ENCODE results near the gene PCMT1.
"Not testable (repeated sequence)": the region's sequence is repeated elsewhere in the genome, so short reads cannot be mapped to it uniquely, and the experiment has no call there.

PCMT1 gene
- 54.0 to 59.8 reads per million in 2 donors for total RNA-seq

DNA sequence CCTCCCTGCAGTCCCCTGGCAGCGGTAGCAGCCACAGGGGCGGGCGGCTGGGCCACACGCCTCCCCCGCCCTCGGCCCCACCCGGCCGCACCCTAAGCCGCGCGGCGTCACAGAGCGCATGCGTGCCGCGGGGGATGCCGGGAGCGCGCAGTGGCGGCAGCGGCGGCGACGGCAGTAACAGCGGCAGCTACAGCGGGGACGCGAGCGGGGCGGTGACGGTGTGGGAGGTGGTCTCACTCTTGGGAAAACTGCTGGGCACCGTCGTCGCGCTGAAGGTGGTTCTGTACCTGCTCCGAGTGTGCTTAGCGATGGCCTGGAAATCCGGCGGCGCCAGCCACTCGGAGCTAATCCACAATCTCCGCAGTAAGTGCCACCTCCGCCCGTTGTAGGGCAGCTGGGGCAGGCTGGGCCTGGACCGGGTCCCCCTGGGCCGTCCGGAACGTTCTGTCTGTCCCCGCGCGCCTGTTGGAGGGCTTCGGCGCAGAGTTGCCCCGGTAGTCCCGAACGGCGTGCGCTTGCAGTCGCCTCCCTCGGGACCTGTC is at the start of gene PCMT1:
Gene PCMT1, plus strand, starts transcription at position 148 of the 542 bp plus-strand sequence. Its CDS starts 161 bp downstream, at position 309.
- DNase-seq, result peak; percentile 88

DNA sequence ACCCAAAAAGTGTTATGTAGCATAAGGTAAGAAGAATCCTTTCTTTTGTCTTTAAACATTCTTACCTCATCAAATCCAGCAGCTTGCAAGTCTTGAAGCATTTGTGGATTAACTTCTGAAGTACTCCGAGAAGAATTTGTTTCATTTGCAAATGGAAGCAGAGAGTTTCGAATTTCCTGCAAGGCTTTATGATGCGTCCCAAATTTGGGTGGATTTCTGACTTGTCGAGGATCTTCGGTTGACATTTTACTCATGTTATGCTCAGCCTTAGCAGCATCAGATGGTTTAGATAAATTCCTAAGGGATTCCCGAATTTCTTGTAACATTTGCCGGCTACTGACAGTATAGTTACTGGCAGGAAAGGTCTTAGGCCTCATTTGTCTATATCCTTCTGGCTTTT is 47.8 kb upstream of the PCMT1 start:
- no peak for DNase-seq

DNA sequence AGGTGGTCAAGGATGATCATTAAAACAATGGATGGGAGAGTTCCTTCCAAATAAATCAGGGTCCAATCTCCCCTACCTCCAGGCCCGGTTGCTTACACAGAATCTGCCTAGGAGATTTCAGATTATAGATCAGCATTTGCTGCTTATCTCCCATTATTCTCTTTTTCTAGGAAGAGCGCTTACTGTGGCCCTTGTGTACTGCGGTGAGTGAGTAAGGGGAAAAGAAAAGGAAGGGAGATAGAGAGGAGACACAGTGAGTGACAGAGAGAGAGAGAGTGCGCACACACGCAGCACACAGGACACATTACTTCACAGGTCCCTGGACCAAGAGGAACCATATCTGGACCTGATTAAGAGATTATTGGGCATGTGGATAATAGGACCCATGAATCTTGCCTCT is 37.8 kb upstream of the PCMT1 start:
- no peak for DNase-seq

GRCh38 chr6:149714442-149714841 is 35.1 kb upstream of the PCMT1 start:
- no peak for DNase-seq

DNA sequence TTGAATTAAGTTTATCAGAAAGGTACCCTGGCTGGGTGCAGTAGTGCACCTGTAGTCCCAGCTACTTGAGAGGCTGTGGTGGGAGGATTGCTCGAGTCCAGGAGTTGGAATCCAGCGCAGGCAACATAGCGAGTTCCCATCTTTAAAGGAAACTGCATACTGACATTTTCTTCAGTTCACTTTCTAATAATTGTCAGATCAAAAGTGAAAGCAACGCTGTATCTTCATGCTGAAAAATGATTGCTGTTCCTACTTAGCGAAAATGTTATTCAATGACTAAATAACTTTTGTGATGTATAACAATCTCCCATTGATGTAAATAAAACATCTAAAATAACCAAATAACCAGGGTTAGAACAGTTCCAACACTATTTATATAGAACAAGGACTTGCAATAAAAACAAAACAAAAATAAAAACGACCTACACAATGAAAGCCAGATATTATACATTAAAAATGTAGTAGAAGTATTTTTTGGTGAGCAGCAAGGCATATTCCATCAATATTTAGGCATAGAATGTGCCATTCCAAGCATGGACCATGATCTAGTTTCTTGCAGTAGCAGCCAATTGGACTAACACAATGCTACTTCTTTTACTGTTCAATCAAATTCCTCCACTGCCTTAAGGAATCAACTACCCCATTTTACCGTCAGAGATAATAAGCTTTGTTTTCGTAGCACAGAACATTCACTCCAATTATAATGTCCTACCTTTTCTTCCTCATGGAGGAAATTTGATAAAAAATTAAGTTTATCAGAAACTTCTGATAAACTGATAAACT is 33.2 kb upstream of the PCMT1 start:
- no peak for DNase-seq

GRCh38 chr6:149717255-149717587 is 32.3 kb upstream of the PCMT1 start:
- no peak for DNase-seq

DNA sequence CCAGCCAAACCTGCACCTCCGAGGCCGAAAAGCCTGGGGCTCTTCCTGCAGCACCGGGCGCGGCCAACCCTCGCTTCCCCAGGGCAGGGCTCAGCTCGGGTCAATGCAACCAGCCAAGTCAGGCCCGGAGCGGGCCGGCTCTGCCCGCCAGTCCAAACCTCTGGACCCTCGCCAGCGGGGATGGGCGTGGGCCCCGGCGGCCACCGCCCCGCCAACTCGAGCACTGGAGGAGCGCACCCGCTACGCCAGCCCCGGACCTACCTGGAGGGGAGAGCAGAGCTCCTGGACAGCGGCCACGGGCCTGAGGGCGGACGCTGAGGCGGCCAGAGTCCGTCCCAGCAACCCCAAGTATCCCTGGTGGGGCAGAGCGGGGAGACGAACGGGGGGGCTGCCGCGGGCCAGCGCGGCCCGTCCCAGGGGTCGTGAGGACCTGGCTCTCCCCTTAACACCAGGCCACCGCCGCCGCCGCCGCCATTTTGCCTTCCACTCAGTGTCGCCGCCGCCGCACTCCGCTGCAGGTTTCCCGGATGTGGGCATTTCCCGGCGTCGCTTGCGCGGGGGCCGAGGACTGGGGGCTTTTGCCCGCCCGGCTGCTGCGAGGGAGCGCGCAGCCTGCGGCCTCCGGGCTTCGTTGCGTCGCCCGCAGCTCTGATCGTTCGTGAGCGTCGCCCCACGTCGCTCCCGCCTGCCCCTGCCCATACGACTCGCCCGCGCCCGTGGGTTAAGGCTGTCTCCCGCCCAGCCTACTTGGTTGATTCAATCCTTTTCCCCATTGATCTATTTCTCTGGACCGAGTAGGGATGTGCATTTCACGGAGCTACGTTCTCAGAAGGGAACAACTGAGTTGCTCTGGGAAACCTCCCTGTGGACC is 31.7 kb upstream of the PCMT1 start, which contains the start of gene LATS1:
Gene LATS1, minus strand, starts transcription at position 514 of the 871 bp plus-strand sequence. CDS start 15,975 bp downstream, outside the sequence.
- peak; percentile 94 for DNase-seq

- no peak for DNase-seq
Observed at GRCh38 chr6:149719531-149719930, 30.0 kb upstream of the PCMT1 start.

DNA sequence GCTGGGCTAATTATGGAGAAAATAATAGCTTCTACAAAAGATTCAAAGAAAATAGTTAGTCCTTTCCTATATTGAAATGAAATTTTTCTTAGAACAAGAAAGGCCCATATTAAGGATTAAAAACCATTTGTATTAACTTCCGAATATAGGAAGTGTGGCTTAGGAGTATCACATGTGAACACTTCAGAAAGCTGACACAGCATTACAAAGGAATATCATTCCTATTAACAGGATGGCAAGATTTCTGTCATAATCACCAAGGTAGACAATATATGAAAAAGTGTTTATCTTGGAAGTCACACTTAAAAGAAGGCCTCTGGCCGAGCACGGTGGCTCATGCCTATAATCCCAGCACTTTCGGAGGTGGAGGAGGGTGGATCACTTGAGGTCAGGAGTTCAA is 26.3 kb upstream of the PCMT1 start:
- no peak for DNase-seq

- DNase-seq, result no peak
Observed at GRCh38 chr6:149723771-149724417, 25.6 kb upstream of the PCMT1 start.

GRCh38 chr6:149725785-149726184 is 23.8 kb upstream of the PCMT1 start:
- DNase-seq, result no peak

- DNase-seq, result no peak
Observed at GRCh38 chr6:149727793-149728498, 21.6 kb upstream of the PCMT1 start.

GRCh38 chr6:149728499-149729234 is 20.9 kb upstream of the PCMT1 start:
- no peak for DNase-seq

- no peak for DNase-seq
Observed at GRCh38 chr6:149729824-149730223, 19.7 kb upstream of the PCMT1 start.

GRCh38 chr6:149733089-149733720 is 16.3 kb upstream of the PCMT1 start:
- DNase-seq, result no peak

DNA sequence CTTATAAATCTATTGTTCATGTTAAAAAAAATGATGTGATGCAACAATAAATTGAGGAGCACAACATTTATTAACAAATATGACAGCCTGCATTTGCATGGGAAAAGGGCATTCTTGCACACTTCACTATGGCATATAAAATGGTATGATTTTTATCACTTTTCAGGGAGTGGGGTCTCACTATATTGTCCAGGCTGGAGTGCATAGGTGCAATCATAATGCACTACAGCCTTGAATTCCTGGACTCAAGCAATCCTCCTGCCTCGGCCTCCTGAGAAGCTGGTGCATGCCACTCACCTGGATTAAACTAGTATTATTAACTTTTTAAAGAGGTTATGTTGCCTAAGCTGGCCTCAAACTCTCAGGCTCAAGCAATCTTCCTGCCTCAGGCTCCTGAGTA is 14.6 kb upstream of the PCMT1 start:
- DNase-seq, result no peak

DNA sequence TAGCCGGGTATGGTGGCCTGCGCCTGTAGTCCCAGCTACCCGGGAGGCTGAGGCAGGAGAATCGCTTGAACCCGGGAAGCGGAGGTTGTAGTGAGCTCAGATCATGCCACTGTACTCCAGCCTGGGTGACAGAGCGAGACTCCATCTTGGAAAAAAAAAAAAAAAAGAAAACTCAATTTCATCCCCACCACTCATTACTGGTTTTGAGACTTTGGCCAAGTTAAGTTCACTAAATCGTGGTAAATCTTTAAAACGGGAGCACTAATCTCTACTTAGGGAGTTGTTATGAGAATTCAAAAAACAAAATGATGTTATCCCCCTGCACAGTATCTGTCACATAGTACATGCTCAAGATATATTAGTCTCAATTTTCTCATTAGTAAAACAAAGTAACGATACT is 4.3 kb upstream of the PCMT1 start:
- DNase-seq, result not testable (repeated sequence)

DNA sequence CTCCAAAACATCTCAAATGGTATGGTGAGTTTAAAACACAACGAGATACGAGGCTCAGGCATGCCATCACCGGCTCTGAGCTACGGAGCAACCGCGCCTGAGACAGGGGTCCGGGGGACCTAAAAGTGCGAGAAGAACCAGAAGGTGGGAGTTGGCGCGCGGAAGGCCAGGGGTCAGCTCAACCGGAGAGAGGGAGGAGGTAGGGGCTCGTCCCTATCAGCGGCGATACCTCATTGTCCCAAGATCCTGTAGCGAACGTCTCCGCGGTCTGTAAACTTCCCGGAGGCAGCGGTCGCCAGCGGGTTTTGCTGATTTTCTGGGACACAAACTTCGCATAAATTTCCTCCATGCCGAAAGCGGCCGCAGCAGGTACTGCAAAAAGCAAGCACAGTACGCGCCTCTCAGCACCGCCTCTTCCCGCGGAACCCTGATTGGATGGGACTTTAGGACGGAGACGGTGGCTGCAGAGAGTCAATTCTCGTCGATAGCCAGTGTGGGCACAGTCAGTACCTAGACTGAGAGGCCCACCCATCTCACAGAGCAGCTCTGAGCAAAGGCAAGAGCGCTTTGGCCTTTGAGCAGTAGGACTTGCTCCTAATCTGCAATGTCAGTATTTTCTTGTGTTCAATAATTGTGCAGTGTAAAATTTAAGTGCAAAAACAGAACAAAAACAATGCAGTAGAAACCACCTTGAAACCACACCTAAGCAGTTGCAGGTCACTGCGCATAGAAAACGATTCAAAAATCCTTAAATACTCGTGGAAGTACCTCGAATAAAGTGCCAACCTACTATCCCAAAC is 3.2 kb upstream of the PCMT1 start, which contains the start of gene NUP43:
Gene NUP43, minus strand, starts transcription at position 383 of the 800 bp plus-strand sequence. Its CDS starts 34 bp downstream, at position 349.
- peak; percentile 40 for DNase-seq

DNA sequence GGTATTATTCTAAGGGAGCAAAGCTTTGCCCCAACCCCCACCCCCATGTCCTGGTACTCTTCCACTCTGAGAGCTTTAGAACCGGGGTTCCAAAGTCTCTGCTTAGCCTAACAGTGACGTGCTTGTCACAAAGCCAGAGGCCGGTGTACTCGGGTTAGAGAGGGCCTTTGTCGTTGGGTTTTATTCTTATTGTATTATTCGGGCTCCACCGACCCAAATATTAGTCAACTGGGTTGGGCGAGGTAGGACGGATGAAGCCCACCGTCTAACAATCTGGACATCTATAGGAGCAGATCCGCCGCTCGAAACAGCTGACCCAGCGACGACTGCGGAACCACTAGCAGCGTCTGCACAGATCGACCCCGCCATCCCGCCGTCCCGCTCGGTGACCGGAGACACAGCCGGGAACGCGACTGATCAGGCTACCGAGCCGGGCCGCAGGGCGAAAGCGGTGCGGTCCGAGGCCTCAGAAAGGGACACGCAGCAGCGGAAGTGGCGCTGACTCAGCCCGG is 403 bp upstream of the PCMT1 start:
- DNase-seq, result not testable (repeated sequence)

GRCh38 chr6:149750136-149750609 is 632 bp downstream of the PCMT1 start:
- DNase-seq, result peak; percentile 45
